GM12878 (cell line): Measurements from ENCODE around the gene FAM76B. TPM values are rescaled to one million over a fixed set of nuclear protein-coding genes. Genes with fewer than 3 reads are reported as not detected.

ENCODE experiments used
- ATAC-seq: fragments of 200-7000 bp; cut with Tn5 transposase; 3 replicates; pipeline ENCODE4 v1.9.1; 2020; ENCODE audit warnings: mild to moderate bottlenecking, moderate library complexity
- BruUV-seq: library from RNA; stranded (reverse); fragments of 400-500 nt; replicated peaks from 2 replicates; lab custom pipeline; 2021; lab: Mats Ljungman, UMichigan
- CTCF ChIA-PET: fragments of 300-600 bp; sonication (Branson Sonifier 250); formaldehyde crosslinking; extraction: SDS; loops from one replicate; lab custom pipeline; 2021; ENCODE audit warnings: inconsistent platforms; lab: Yijun Ruan, JAX
- POLR2A ChIA-PET: fragments of 350-600 bp; formaldehyde crosslinking; extraction: SDS; loops from one replicate; lab custom pipeline; 2021; ENCODE audit warnings: inconsistent platforms; lab: Charles Lee
- RAD21 ChIA-PET: fragments of 300-600 bp; sonication (Branson Sonifier 250); formaldehyde crosslinking; loops from one replicate; lab custom pipeline; 2023; ENCODE audit warnings: antibody characterized with exemption; ENCODE audit not compliant: unreplicated experiment; lab: Charles Lee
- SMC1A ChIA-PET: fragments of 300-600 bp; sonication (Branson Sonifier 250); formaldehyde crosslinking; loops from one replicate; lab custom pipeline; 2023; ENCODE audit not compliant: unreplicated experiment, uncharacterized antibody; lab: Charles Lee
- DNase-seq: peaks from one replicate; pipeline ENCODE4 v3.0.0-alpha.2; 2011; ENCODE audit warnings: low read depth, low spot score
- FAIRE-seq: peaks from 3 replicates; lab custom pipeline; 2011; peaks lifted over from hg19 to GRCh38; lab: Jason Lieb, UNC
- H2AFZ ChIP-seq: 2 replicates; pipeline ENCODE4 v1.6.0; 2011; ENCODE audit warnings: low read depth, low read length, control low read depth; ENCODE audit not compliant: control insufficient read depth
- H3K27ac ChIP-seq: 2 replicates; pipeline ENCODE4 v1.5.1; 2011; ENCODE audit warnings: control low read depth; ENCODE audit not compliant: control insufficient read depth, insufficient read depth
- H3K27me3 ChIP-seq, 2 experiments: replicated peaks in 1 of 2; 2 replicates each; pipeline versions ENCODE4 v1.6.0 to v1.6.1; 2011; ENCODE audit warnings: low read length in 1 of 2; ENCODE audit not compliant: control insufficient read depth in 2 of 2, insufficient read depth in 2 of 2
- H3K36me3 ChIP-seq, 2 experiments: 2 replicates each; pipeline ENCODE4 v1.5.1; 2011; ENCODE audit warnings: low read length in 1 of 2; ENCODE audit not compliant: control insufficient read depth in 2 of 2, insufficient read depth in 2 of 2
- H3K4me1 ChIP-seq: 2 replicates; pipeline ENCODE4 v1.6.1; 2011; ENCODE audit warnings: mild to moderate bottlenecking, low read length, moderate library complexity, mixed read lengths; ENCODE audit not compliant: control insufficient read depth, insufficient read depth
- H3K4me2 ChIP-seq: 2 replicates; pipeline ENCODE4 v1.6.0; 2011; ENCODE audit warnings: control low read depth; ENCODE audit not compliant: control insufficient read depth, insufficient read depth
- H3K4me3 ChIP-seq: fragments of 200-600 bp; sonication (generic); 2 replicates; pipeline ENCODE4 v1.5.1; 2016
- H3K79me2 ChIP-seq: 2 replicates; pipeline ENCODE4 v1.6.0; 2011; ENCODE audit warnings: low read length; ENCODE audit not compliant: control insufficient read depth, insufficient read depth
- H3K9ac ChIP-seq: 2 replicates; pipeline ENCODE4 v1.8.0; 2011; ENCODE audit warnings: low read length, control low read depth, mixed read lengths; ENCODE audit not compliant: control insufficient read depth, insufficient read depth
- H3K9me3 ChIP-seq: replicated peaks from 3 replicates; pipeline ENCODE4 v1.5.1; 2011; ENCODE audit warnings: mild to moderate bottlenecking, low read length; ENCODE audit not compliant: control insufficient read depth, insufficient read depth
- H4K20me1 ChIP-seq: 2 replicates; pipeline ENCODE4 v1.6.0; 2011; ENCODE audit not compliant: control insufficient read depth, insufficient read depth
- ETV6 ChIP-seq, 2 experiments: fragments of 450-650 bp in 1 of 2; IDR thresholded peaks in 1 of 2; conservative IDR thresholded peaks in 1 of 2; 2 replicates each; pipeline ENCODE4 v1.6.1; 2014; ENCODE audit warnings: antibody characterized with exemption in 1 of 2, borderline replicate concordance in 1 of 2, low read depth in 1 of 2, mild to moderate bottlenecking in 1 of 2, moderate library complexity in 1 of 2
- EZH2 ChIP-seq: IDR thresholded peaks from 2 replicates; pipeline ENCODE4 v1.6.1; 2012; ENCODE audit warnings: low read depth, mild to moderate bottlenecking, control low read depth, inconsistent platforms, low read length, borderline replicate concordance; ENCODE audit not compliant: control insufficient read depth
- PAX8 ChIP-seq: fragments of 450-650 bp; IDR thresholded peaks from 2 replicates; pipeline ENCODE4 v1.6.1; 2017; ENCODE audit warnings: mild to moderate bottlenecking, moderate library complexity
- ZBED1 ChIP-seq: IDR thresholded peaks from 2 replicates; pipeline ENCODE4 v1.6.1; 2016; ENCODE audit warnings: borderline replicate concordance
- ZNF274 ChIP-seq: IDR thresholded peaks from one replicate; pipeline ENCODE4 v1.8.0; 2011; ENCODE audit not compliant: insufficient read length, insufficient read depth
- WGBS: methylation state at CpG from one replicate; pipeline ENCODE4 v1.1.6; 2016; ENCODE audit warnings: low lambda C conversion rate; ENCODE audit not compliant: insufficient replicate concordance, insufficient coverage; ENCODE audit errors: missing lambda C conversion rate; 5-methylcytosine and 5-hydroxymethylcytosine counted together
- in situ Hi-C: fragments of 300-500 bp; cut with MboI; formaldehyde crosslinking; loops from 9 replicates; pipeline ENCODE4 v1.14.3; 2018; ENCODE audit warnings: mixed read lengths
- intact Hi-C: fragments of 100-400 bp; cut with micrococcal nuclease; formaldehyde crosslinking; loops from one replicate; pipeline ENCODE4 v1.14.2; 2022; ENCODE audit not compliant: unreplicated experiment
- polyA plus RNA-seq, 11 experiments: library from polyadenylated mRNA; depleted of rRNA in 4 of 11; unstranded in 6 of 11; stranded (reverse) in 5 of 11; fragments of >200 nt; fragmentation: Nextera tagmentation in 4 of 11; fragmentation: Illumina TruSeq in 1 of 11; extraction: Ambion mirVana in 4 of 11; extraction: Trizol in 1 of 11; gene quantifications; 1 replicate in 1 of 11; 2 replicates in 10 of 11; pipeline versions ENCODE4 v1.2.1 to v1.2.3, GENCODE V29; 2011 to 2016; ENCODE audit warnings: inconsistent platforms in 2 of 11, missing spikeins in 2 of 11, low read depth in 1 of 11
- total RNA-seq, 4 experiments: library from RNA; depleted of rRNA in 3 of 4; stranded (reverse); fragments of >200 nt in 3 of 4; fragmentation: Illumina TruSeq in 1 of 4; extraction: Trizol in 1 of 4; gene quantifications; 2 replicates each; pipeline versions ENCODE4 v1.2.1 to v1.2.3, GENCODE V29; 2013 to 2021
- TF ChIP-seq, protein P1 (sequence below): IDR thresholded peaks from 2 replicates; pipeline ENCODE4 v1.6.1; 2011; ENCODE audit warnings: borderline replicate concordance, low read depth, mild to moderate bottlenecking, moderate library complexity, low read length; ENCODE audit not compliant: insufficient read depth, poor library complexity, severe bottlenecking
- TF ChIP-seq, protein P2 (sequence below): fragments of 450-650 bp; IDR thresholded peaks from 2 replicates; pipeline ENCODE4 v1.6.1; 2016; ENCODE audit warnings: mild to moderate bottlenecking

Gene FAM76B
- total and polyA plus RNA-seq, 10 of the 15 experiments (the other 5 are each of a cell fraction or from before 2014, with no cell fraction given): 13.5 to 56.8 (median 28.4) TPM

DNA sequence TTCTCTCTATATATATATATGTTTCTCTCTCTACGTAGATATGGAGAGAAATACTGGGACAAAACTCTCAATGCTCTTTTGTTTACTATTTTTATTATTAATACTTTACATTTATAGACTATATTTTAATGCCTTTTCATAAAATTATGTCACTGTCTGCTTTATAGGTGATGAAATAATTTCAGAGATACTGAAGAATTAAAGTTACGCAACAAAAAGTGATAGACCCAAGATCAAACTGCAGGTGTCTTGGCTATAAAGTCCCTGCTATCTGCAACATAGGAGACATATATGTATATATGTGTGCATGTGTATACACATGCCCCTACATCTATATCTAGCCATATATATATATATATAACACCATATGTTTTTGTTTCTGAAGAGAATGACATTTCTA is 60.8 kb downstream of the FAM76B start:
- ChIA-PET SMC1A (interaction anchor here (1.3 to 1.9 kb wide), 2 partner anchors 11 to 17 kb away, joined by 4 to 5 read pairs; no protein-coding TSS in a partner anchor), CTCF (interaction anchor here (0.8 to 1.6 kb wide), 4 partner anchors 11 to 34 kb away, joined by 3 to 4 read pairs (median 3); no protein-coding TSS in a partner anchor), RAD21 (no interaction called here), POLR2A (interaction anchor here (0.5 kb wide), 1 partner anchor 48 kb away, joined by 4 read pairs; no protein-coding TSS in a partner anchor)
- no peaks in the 10 kb centered on the region for H3K9me3 ChIP-seq
- FAIRE-seq: no peak
- DNase-seq: no peak
- no peaks in the 10 kb centered on the region for H3K36me3 ChIP-seq
- H2AFZ ChIP-seq: no peak overlapping the region
- H3K27me3 ChIP-seq: no peaks in the 10 kb centered on the region
- no peak overlapping the region for H3K4me3 ChIP-seq
- no peaks in the 10 kb centered on the region for H3K79me2 ChIP-seq
- TF ChIP-seq, protein P1, sequence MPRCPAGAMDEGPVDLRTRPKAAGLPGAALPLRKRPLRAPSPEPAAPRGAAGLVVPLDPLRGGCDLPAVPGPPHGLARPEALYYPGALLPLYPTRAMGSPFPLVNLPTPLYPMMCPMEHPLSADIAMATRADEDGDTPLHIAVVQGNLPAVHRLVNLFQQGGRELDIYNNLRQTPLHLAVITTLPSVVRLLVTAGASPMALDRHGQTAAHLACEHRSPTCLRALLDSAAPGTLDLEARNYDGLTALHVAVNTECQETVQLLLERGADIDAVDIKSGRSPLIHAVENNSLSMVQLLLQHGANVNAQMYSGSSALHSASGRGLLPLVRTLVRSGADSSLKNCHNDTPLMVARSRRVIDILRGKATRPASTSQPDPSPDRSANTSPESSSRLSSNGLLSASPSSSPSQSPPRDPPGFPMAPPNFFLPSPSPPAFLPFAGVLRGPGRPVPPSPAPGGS: no peak
- no peak for TF ChIP-seq ZBED1
- TF ChIP-seq ZNF274: no peak
- TF ChIP-seq ETV6 (conservative IDR thresholded peaks at IDR 0.05 in 1 of 2, IDR thresholded peaks at IDR 0.05 in 1 of 2; ENCODE audit: borderline replicate concordance in 1 of 2, low read depth in 1 of 2): no peak
- no peak for TF ChIP-seq EZH2
- TF ChIP-seq PAX8: no peak
- TF ChIP-seq, protein P2, sequence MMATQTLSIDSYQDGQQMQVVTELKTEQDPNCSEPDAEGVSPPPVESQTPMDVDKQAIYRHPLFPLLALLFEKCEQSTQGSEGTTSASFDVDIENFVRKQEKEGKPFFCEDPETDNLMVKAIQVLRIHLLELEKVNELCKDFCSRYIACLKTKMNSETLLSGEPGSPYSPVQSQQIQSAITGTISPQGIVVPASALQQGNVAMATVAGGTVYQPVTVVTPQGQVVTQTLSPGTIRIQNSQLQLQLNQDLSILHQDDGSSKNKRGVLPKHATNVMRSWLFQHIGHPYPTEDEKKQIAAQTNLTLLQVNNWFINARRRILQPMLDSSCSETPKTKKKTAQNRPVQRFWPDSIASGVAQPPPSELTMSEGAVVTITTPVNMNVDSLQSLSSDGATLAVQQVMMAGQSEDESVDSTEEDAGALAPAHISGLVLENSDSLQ: no peak
- in situ Hi-C loops (no loop called here), intact Hi-C loops (no loop called here)
- 90% methylated on average over 2 of the region's 2 CpGs for WGBS
- ATAC-seq: no peak
- no peak overlapping the region for H3K27ac ChIP-seq
- no peak overlapping the region for H3K4me2 ChIP-seq
- no peaks in the 10 kb centered on the region for H3K4me1 ChIP-seq
- no peak overlapping the region for H3K9ac ChIP-seq
- no TSS peak for BruUV-seq
- H4K20me1 ChIP-seq: no peaks in the 10 kb centered on the region
